ENCODE measurements around the gene AKAP13. TPM values are rescaled to one million over a fixed set of nuclear protein-coding genes. Genes with fewer than 3 reads are reported as not detected.

The AKAP13 gene
- total RNA-seq, 1 donor from 2014 or later = 196 TPM

DNA sequence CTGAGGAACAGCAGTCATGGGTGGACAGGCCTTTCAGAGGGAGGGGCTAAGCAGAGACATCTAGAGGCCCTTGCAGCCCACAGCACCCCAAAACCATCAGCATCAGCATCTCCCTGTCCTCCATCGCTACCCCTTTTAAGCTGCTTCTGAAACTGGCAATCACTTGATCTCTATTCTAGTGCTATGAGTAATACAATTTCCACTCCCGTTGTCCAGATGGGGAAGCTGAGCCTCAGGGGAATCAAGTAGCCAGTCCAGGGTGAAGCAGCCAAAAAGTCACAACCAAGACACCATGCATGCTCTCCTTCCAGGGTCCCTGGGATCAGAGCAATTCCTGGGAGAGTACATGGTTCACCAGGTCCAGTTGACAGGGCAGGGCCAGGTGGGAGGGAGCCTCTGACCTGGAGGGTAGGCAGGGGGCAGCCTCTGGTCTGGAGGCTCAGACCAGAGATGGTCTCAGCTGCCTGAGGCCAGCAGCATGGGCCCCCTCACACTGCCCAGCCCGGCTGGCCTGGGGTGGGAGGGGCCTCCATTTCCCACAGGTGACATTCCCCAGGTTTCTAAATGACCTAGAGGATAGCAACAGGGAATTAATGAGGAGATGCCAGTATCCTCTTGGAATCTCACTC, 384.4 kb downstream of the AKAP13 start:
- no peak for DNase-seq (ENCODE audit: low spot score)

DNA sequence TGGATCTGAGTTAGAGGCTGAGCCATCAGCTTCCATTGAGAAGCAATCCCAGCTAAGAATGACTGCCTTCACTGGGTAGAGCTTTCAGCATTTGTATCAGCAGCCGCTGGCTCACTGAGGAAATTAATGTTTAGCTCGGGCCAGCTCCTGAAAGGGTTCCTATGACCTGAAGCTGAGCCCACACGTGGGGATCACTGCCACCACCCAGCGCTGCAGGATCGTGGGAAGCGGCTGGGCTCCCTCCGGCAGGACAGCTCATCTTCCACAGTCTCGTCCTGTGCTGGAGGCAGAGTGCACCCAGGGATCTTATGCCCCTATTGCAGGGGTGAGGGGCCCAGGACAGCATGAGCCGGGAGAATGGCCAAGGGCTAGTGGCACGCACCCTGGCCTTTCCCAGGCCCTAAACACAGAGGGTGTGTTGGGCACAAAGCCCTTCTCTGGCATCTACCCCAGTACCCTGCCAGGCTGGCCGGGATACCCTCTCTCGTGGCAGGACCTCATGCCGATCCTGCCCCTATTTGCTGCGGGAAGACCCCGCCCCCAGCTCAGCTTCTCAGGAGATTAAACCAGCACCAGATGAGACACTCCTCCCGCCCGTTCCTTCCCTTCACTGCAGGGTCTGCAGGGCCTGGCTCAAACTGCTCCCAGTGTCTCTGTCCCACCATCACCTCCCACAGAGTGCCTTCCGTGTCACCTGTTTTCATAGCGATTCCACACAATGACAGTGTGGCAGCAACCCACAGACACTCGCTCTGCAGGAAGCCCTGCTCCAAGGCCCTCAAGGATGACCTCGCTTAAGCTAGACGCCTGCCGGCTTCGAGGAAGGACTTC, 385.8 kb downstream of the AKAP13 start:
- DNase-seq (ENCODE audit: low spot score) = no peak

DNA sequence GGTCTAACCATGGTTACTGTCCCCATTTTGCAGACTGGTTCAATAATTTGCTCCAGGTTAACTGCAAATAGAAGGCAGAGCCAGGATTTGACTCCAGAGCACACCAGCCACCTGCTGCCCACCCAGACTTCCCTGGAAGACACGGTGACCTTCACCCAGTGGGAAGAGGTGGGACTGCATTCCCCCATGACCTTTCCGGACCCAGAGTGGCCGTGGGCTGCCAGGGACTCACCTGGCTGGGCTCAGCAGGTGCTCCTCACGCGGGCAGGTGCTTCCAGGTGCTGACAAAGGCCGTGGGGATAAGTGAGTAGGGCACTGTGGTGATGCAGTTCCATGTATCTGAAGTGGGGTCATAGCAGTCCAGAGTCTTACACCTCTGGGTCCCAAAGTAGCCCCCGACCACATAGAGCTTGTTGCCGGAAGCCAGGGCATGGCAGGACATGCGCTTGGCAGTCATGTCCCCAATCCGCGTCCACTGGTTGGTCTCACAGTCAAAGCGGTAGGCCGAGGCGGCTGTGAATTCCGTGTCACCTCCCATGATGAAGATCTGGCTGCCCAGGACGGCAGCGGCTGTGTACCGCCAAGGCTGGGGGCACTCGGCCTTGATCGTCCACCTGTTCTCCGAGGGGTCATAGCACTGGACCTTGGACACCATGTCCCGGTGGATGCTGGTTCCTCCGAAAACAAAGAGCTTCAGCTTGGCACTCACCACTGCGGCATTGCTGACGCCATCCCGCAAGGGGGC, 387.6 kb downstream of the AKAP13 start:
- no peak for DNase-seq (ENCODE audit: low spot score)

DNA sequence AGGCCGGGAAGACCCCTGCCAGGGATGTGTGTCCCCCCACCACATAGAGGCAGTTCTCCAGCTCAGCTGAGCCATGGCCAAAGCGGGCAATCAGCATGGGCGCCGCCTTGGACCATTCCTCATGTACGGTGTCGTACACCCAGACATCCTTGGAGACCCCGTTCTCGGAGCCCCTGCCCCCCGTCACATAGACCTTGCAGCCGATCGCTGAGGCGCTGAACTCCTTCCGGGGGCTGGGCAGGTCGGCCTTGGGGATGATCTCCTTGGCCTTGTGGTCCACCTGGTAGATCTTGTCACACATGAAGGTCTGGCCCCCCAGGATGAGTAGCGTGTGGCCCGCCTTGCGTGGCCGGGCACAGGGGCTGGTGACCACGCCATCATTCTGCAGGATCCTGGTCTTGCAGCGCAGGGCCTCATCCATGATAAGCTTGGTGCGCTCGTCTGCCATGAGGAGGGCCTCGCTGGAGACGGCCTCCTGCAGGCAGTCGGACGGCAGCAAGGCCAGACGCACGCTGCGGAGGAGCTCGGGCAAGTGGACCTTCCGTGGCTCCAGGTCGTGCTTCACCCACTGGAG, 388.3 kb downstream of the AKAP13 start:
- no peak for DNase-seq (ENCODE audit: low spot score)

DNA sequence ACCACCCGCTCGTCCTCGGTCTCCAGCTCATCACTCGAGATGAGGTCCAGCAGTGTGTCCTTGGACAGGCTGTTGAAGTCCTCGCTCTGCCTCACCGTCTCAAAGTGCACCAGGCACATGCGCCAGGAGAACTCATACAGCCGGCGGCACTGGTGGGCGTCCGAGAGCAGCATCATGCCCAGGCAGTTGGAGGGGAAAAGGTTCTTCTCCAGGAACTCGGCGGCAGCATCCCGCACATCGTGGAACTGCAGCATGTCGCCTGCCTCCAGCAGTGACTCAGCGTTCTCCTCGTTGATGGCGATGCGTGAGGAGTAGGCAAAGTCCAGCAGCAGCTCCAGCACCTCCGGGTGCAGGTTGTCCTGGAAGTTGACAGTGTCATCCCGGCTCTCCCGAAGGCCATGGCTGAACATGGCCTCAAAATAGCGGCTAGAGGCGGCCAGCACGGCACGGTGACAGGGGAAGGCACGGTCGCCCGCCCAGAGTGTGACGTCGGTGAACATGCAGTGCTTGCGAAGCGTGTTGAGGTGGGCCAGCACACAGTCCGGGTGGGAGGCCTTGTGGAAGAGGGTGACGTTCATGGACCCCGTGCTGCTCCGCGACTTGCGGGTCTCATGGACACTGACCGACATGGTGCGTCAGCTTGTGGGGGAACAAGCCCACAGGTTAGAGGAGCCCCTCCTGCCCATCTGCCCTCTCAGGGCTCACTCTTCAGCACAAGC, 388.9 kb downstream of the AKAP13 start:
- no peak for DNase-seq (ENCODE audit: low spot score)

DNA sequence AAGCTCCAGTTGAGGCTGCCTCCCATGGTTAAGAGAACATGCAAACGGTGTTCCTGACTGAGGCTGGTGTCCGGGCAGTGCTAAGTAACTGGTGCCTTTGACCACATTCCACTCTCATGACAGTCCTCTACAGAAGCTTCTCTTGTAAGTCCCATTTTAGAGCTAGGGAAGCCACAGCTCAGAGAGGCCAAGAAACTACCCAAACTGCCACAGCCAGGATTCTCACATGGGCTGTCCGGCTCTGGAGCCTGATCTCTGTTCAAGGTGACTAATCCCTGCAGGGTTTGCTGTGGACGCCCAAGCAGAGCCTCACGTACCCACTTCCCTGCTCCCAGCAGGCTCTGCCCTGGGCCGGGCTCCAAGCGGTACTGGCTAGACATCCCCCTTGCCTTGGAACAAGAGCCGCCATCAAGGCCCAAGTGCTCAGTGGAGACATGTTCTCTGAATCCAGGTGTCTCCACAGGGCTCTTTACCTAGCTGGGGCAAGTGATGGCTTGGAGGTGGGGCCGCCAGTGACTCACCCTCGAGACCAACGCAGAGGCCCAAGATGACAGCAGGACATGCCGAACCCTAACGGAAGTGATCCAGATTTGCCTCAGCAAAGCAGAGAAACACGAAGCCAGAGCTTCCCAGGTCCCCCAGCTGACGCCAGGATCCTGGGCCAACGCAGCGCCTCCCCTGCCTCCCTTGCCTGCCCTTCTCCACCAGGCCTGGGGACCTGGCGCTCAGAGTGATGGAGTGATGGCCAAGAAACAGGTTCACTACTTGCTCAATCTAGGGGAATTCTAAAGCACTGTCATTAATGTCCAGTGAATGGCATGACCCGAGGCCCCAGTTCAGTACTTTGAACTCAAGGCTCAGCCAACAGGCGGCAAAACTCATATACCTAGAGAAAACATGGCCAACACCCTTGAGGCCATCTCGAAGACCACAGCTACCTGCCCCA, 390.0 kb downstream of the AKAP13 start:
- DNase-seq (ENCODE audit: low spot score) = no peak

DNA sequence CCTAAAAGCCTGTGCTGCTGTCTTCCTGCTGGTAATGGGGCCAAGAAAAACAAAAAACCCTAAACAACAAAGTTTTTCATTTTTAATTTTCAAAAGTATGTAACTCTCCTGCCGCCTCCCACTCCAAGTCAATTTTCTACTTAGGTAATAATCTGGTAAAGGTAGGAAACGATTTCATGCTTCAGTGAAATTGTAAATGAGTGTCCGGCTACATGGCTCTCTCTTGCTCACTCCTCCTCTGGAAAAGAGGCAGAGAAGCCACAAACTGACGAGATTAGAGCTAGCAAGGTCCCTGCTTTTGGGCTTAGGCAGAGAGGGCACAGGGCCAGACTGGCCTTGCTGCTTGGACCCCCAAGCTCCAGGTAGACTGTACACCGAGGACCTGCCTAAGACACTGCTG, 390.9 kb downstream of the AKAP13 start:
- DNase-seq (ENCODE audit: low spot score) = no peak

DNA sequence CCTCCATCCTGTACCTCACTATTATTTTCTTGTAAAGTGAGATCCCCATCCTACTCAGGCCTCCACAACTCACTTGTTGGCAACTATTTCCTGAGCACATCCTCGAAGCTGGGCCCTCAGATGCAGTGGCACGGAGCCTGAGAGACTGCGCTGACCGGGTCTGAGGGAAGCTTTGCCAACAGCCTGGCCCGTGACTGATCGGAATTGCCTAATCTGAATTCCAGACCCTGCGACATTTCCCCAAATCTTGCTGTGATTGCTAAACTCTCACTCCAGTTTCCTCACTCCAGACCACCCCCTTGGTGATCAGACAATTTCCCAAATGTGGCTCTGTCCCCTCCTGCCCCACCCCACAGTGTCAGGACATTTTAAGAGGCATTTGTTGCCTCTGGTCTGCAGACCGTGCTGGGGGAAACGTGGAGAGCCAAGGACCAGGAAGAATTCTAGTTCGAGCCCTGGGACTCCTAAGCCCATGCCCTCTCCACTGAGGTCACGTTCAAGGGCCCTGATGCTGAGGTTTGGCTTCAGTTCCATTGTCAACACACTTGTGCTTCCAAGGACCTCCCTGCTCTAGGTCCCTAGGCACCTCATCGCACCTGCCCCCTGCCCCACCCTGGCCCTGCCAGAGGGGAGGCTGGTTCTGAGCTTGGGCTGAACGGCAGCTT, 391.5 kb downstream of the AKAP13 start:
- no peak for DNase-seq (ENCODE audit: low spot score)

DNA sequence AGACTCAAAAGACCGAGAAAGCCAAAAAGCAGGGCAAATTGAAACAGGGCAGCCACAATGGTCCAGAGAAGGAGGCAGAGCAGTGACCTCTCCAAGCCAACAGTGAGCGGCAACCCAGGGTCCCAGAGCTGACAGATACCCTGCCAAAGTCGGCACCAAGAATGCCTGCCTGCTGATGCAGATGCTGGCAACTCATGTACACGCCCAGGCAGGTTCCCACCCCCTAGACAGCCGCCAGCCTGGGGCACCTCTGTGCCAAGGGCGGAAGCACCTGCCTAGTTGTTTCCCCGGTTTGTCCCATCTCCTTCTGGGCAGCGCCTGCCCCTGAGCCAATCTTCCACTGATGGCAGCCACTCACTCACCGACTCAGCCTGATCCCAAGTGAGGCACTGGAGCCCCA, 392.3 kb downstream of the AKAP13 start:
- DNase-seq (ENCODE audit: low spot score) = no peak

DNA sequence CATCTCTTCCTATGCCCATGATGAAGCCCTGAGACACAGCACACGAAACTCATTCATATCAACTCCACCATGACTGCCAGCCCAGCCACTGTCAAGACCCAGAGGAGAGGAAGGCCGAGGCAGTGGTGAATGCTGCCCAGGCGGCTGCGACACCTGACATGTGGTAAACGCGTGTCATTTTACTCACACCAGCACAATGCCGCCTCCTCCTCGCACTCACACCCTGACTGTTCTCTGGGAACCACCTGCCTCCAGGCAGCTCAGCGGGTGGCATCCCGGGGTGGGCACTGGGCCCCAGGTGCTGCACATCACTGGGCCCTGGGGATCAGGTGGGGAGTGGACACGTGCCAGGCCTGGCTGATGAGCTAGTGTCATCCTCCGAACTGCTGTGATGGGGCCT, 392.8 kb downstream of the AKAP13 start:
- DNase-seq (ENCODE audit: low spot score) = no peak

DNA sequence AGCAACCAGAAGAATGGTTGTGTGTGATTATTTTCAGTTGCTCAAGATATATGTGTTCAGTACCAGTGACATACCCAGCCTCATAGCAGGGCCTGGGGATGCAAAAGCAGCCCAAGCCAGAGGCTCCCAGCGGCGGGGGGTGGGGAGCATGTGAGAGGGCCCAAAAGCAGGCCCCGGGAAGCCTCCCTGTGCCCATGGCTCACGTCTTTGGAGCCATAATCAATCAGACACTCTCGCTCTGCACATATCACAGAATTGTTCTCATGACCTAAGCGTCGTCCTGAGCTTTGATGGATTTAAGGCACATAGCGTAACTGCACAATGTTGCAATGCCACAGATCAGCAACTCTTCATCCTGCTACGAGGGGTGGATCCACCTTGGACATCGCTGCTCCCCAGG, 393.6 kb downstream of the AKAP13 start:
- no peak for DNase-seq (ENCODE audit: low spot score)

DNA sequence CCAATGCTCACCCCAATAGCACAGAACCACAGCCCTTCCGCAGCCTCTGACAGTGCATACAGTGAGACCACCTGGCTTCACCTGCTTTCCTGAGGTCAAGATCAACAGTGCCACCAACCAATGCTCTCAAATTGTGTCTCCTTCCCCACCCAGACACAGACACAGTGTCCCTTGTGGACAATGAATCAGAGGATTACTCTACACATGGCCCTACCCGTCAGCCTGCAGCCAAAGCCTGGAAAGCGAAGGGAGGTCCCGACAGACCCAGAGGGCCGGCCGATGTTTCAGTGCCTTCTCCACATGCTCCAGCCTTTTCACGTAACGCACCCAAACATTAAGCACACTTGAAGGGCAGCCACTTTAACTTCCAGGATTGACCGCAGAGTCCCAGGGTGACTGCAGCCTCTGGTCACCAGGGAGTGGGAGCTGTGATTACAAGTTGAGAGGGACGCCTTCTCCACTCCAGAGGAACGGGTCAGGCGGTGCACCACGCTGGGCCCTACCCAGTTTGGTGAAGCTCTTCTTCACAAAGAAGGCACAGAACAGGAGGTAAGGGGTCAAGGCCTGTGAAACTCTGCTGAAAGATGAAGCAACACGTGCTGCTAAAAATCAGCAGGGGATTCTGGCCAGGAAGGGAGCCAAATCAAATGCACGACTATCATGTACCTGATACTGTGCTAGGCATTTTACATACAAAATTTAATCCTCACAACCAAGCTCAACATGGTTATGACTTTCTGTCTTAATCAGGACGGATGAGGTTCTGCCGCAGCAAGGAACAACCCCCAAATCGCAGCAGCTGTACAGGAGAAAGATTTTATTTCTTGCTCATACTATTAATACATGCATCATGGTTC, 397.1 kb downstream of the AKAP13 start:
- DNase-seq (ENCODE audit: low spot score) = no peak

DNA sequence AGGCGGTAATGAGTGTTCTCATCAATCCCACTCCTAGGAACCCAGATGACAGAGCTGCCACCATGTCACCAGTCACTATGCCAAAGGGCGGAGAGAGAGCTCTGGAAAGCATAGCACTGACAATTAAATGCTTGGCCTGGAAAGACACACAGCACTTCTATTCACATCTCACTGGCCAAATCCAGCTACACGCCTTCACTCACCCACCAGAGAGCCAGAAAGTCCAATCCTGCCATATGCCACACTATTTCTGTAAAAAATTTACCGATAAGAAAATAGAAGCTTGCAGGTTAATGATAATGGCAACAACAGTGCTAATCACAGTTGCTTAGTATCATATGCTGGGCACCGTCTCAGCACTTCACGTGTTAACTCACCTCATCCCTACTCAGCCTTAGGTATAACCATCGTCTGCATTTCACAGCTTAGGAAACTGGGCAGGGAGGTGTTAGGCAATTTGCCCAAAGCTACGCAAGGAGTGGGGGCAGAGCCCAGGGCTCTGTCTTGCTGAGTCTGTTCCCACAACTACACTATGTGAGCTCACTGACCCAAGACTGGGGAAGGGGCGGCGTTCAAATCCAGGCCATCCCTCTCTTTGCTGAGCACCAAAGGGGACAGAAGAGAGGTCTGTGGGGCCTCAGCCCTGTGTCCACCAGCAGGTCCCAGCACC, 397.8 kb downstream of the AKAP13 start:
- no peak for DNase-seq (ENCODE audit: low spot score)

DNA sequence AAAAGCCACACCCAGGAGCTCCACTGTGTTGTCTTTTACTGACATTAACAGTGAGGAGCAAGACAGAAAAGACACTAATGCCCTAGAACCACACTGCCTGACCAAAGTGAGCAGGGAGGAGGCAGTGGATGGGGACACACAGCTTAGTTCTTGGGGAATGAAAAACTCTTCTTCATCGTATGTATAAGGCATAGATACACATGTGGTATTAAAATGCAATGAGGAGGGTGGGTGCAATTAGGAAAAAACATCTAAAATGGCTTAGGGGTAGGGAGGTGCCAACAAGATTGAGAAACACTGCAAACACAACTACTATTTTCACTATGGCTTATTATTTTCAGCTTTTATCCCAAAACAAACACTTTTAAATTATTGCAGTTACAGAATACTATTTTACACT, 398.8 kb downstream of the AKAP13 start:
- DNase-seq (ENCODE audit: low spot score) = no peak

DNA sequence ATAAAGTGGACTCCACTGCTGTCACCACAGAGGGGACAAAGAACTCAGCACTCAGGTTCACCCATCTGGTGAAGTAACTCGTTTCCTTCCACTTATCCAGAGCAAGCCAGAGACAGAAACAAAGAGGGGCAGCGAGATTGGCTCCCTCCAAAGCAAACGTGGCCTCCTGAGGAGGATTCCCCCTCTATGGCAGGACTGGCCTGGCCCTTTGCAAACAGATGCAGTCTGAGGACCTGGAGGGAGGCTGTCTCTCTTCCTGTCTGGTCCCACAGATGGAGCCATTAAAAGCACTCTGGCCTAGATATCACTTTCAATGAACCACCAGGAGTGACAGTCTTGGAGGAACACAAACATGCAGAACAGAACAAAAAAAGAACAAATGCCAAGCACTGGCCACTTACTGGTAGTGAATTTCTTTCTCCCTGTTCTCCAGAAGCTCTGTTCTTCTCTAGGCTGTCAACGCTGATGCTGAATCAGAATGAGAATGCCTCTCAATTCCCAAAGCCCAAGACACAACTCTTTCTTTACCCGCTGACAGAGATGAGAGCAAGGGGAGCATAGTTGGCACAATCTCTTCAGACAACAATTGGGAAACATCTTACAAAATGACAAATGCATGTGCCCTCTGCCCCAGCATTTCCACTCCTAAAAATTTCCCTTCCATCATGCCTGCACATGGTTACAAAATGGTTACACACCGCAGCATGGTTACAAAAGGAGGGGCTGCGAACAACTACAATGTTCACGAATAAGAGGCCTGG, 400.0 kb downstream of the AKAP13 start:
- no peak for DNase-seq (ENCODE audit: low spot score)

DNA sequence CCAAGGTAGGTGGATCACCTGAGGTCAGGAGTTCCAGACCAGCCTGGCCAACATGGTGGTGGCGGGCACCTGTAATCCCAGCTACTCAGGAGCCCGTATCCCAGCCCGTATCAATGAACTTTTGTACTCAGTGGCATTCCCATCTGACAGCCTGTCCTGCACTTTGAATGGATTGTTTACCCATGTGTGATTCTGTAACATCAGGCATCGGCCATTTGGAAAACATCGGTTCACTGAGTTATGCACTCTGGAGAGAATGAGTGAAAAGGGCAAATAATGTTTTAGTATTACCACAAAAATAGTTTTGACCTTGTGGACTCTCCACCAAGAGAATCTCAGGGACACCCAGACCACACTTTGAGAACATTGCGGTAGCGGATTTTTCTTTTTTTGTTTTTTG, 400.7 kb downstream of the AKAP13 start:
- DNase-seq (ENCODE audit: low spot score) = no peak

DNA sequence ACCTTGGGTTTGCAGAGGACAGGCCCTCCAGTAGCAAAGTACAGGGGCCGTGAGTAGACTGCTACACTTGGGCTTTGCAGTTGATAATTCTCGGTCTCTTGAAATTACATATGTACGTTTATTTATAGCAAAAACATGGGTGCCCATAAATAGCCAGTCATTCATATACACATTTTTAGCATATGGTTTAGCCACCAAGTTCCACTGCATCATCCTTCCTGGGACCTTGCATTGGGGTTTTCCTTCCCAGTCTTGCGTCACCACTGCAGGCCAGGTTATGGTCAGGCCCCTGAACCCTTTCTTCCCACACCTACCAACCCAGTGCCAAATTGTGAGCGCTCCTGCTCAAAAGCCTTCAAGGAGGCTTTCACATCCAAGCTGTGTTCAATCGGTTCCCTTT, 401.7 kb downstream of the AKAP13 start:
- DNase-seq (ENCODE audit: low spot score) = no peak

Data from umbilical cord (tissue), 2 donors.